Activated CD4-positive, alpha-beta T cell treated with anti-CD3 and anti-CD28 coated beads, Interleukin-2, amount 50 U/mL, for 24 hours (primary cell): ENCODE data around the gene ABI3BP.

Experiments
- DNase-seq, 2 donors: peaks; one replicate each; pipeline ENCODE4 v3.0.0-alpha.2; 2020; ENCODE audit warnings: low read depth in 1 of 2, low spot score in 1 of 2

The ABI3BP gene

GRCh38 chr3:100780071-100780622 is 213.1 kb downstream of the ABI3BP start:
- DNase-seq, result no peak

DNA sequence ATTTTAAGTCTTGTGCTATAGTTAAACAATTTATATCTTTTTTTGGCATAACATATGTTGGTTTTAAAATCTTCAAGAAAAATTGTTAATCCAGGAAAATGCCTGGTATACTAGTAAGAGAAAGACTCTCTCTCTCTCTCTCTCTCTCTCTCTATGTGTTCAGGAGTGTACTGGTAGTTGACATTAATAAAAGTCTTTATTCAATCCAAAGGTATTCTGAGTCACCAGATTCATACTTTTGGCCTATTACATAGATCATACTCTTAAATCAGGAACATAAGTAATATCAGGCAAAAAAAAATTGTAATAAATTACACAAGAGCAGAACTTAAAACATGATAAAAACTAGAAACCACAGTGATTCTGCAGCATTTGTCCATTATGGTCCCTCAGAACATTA is 213.7 kb downstream of the ABI3BP start:
- DNase-seq, result no peak

DNA sequence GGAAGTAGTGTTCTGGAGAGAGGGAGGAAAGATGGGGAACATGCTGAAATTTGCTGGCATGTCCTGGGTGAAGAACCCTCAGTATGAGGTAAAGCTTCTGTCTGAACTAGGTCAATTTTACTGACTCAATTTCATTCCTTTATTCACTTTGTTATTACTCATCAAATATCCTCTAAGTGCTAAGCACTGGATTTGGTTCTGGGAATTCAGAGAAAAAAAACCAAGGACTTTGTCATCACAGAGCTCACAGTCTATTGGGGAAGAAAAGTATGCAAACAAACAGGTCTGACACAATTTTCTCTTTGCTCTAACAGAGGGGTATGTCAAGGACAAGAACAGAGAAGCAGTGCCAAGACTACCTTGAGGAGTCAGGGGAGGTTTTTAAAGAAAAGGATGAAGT is 215.9 kb downstream of the ABI3BP start:
- no peak for DNase-seq

- no peak for DNase-seq
Measured at GRCh38 chr3:100776746-100777145, 216.5 kb downstream of the ABI3BP start.

- no peak for DNase-seq
Measured at GRCh38 chr3:100776097-100776729, 217.0 kb downstream of the ABI3BP start.

DNA sequence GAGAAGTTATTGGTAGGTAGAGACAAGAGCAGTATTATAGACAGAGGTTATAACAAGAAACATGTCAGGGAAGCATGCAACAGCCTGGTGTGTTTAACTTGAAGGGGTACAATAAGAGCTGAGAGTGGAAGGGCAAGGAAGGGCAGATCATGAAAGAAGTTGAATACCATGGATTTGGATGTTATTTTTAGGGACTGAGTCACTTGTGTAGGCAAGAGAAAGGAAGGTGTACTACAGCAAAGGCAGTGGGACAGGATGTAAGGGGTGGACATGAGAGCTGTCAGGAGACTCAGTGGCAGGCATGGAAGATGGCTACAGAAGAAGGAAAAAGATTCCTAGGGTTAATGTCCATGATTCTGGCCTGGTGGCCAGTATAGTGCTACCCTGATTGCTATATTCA is 217.6 kb downstream of the ABI3BP start:
- DNase-seq, result no peak

GRCh38 chr3:100775226-100775625 is 218.0 kb downstream of the ABI3BP start:
- no peak for DNase-seq

DNA sequence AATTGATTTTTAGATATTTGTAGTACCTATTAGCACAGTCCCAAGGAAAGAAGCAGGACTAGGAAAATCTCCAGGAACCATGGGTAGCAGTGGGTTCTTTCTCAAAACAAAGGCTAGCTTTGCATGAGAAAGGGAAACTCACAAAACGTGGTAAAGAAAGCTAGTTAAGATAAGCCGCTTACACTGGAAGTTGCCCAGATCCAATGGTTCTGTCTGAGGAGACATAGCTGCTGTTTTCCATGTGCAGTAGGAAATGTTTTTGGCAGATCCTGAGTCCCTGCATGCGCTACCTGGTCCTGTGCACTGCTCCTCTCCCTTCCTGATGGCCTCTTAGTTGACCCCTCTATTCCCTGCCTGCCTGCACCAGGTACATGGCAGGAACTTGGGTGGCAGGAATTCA is 223.5 kb downstream of the ABI3BP start:
- no peak for DNase-seq

DNA sequence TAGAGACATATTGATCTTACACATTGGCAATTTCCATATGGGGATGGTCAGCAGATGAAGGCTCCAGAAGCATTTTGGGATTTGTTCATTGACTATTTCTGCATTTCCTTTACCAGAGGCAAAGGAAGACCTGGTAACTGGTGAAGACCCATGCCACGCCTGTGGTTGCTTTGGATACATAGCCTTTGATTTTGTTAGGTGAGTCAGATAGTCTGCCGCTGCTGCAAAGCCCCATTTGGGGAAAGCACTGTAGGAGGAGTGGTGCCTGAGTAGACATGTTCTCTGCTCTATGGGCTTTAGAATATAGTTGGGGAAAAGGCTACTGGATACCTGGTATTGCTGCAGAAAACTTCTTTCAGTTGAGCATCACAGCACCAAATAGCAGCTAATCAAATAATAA is 227.2 kb downstream of the ABI3BP start:
- DNase-seq, result no peak

DNA sequence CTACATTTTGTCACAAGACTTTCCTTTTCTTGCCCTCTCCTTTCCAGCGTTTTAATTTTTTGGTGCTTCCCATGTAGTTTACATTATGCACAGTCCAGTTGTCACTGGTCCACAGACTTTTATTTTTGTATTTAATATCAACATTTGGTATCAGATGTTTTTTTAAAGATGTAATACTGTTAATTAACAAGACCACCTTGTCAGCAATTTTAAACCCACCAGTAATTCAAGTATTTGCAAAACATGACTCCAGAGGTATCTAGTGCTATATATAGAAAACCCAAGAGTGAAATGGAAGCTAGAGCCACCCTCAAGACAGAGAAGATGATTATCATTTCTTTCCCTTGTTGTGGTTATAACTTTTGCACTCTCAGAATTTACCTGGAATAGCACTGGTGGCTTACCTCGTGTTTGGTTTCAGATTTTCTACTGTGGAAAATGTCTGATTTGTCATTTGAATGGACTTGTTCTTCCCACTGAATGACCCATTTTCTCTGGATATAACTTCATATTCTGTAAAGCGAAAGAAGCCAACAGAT is 227.7 kb downstream of the ABI3BP start:
- DNase-seq, result no peak

DNA sequence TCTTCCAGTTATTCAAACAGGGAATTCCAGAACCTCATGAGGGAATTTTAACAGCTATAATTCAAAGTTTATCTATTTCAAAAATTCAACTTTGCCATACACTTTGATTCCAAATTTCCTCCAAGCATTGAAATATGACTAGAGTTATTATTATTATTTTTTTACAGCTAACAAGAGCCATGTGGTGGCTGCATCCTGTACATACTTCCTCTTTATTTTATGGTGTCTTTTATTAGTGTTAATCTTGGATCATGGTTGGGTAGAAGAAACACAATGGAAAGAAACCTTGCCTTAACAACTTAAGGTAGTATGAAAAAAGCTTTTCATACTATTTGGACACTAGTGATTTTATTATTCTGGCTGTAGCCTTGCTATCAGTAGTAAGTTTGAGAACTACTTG is 231.3 kb downstream of the ABI3BP start:
- DNase-seq, result no peak

GRCh38 chr3:100761211-100761942 is 231.8 kb downstream of the ABI3BP start:
- no peak for DNase-seq

GRCh38 chr3:100760377-100760776 is 232.8 kb downstream of the ABI3BP start:
- DNase-seq, result no peak

GRCh38 chr3:100759950-100760349 is 233.3 kb downstream of the ABI3BP start:
- no peak for DNase-seq

- no peak for DNase-seq
Measured at GRCh38 chr3:100759159-100759558, 234.1 kb downstream of the ABI3BP start.

DNA sequence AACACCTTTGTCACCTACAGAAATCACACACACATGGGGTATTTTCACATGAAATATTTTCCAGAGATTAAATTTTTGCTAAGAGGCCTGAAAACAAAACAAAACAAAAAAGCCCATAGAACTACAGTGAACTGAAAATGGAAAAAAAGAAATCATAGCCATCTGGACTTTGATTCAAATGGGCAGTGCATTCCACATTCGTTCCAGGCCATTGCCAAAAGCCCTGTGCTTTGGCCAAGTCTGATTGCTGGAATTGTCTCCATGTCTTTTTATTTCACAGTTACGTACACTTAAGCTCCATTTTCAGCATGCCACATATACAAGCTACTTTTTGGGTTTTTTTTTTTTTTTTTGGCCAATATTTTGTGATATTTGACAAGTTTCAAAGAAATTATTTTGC is 236.8 kb downstream of the ABI3BP start:
- no peak for DNase-seq

- DNase-seq, result no peak
Measured at GRCh38 chr3:100754563-100755334, 238.5 kb downstream of the ABI3BP start.

DNA sequence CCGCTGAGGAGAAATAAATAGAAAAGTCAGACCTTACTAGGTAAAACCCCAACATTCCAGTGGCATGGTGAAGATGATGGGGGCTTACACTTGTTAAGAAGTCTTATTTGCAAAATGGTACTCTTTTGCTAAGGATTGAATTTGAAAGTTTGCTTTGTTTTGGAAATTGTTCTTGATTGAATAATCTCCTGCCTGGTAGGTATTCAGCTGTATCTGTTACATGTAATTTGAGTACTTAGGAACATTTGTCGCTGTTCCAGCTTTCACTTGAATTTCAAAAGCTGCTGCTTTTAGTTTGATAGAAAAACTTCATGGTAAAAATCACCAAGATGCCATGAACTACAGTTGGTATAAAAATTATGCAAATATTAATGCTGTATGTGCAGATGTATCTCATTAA is 239.4 kb downstream of the ABI3BP start:
- DNase-seq, result no peak

DNA sequence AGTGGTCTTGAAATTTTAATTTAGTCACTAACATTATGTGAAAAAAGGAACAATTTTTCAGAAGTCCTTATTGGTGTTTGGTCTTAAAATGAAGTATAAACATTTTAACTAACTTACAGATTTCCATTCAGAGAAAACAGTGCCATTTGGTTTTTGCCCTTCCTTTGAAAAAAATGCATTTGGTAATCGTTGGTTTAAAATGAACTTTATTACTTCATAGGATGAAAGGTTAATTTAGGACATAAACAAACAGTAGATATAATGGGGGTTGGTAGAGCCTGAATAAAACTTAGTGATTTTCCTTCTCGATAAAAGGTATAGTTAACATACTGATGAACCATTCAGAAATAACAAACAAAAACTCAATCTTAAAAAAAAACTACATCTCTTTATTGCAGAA is 244.3 kb downstream of the ABI3BP start:
- DNase-seq, result no peak

DNA sequence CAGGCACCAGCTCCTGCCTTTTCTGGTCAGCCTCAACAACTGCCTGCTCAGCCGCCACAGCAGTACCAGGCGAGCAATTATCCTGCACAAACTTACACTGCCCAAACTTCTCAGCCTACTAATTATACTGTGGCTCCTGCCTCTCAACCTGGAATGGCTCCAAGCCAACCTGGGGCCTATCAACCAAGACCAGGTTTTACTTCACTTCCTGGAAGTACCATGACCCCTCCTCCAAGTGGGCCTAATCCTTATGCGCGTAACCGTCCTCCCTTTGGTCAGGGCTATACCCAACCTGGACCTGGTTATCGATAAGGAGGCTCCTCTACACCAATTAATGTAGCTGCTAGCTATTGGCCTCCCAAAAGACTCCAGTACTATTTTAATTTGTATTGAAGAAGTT is 245.0 kb downstream of the ABI3BP start:
- no peak for DNase-seq

DNA sequence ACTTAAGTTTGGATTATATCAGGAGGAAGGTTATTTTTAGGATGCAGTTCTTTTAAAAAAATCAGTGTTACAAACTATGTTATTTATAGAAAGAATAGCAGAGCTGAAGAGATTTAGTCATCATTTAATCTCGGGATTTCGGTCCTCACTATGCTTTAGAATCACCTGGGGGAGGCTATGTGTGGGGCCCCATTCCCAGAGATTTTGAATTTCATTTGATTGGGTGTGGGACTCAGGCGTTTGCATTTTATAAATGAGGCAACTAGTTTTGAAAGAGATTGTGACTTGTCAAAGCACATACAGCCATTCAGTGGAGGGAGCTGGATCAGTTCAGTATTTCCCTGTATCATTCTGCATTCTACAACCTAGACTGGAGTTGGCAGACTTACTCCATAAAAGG is 247.1 kb downstream of the ABI3BP start:
- DNase-seq, result no peak

- DNase-seq, result no peak
Measured at GRCh38 chr3:100745617-100746016, 247.6 kb downstream of the ABI3BP start.
